Spleen (tissue), 3 donors: ENCODE measurements around the gene CFAP74.

Experiments
- POLR2A ChIP-seq, 3 donors: fragments of 450-650 bp; IDR thresholded peaks; one replicate each; pipeline ENCODE4 v1.5.1; 2017; ENCODE audit warnings: antibody characterized with exemption in 3 of 3, mild to moderate bottlenecking in 1 of 3
- POLR2AphosphoS5 ChIP-seq, 3 donors: sonication (generic); formaldehyde crosslinking; IDR thresholded peaks; one replicate each; pipeline ENCODE4 v1.5.1; 2017; ENCODE audit warnings: antibody characterized with exemption in 3 of 3

GRCh38 chr1:1974834-1975233, 28.8 kb downstream of the CFAP74 start:
- no peak for TF ChIP-seq POLR2AphosphoS5 (IDR thresholded peaks at IDR 0.05)
- TF ChIP-seq POLR2A (IDR thresholded peaks at IDR 0.05), result no peak
